OCI-LY1 (cell line): ENCODE measurements around the gene ADGRL2.

Experiments used
- H2AFZ ChIP-seq: fragments of 200-600 bp; sonication (generic), shearing (Covaris generic); 2 replicates; pipeline ENCODE4 v1.6.0; 2014; ENCODE audit warnings: antibody characterized with exemption, mild to moderate bottlenecking, low read length
- H3F3A ChIP-seq: fragments of 200-600 bp; sonication (generic), shearing (Covaris generic); 2 replicates; pipeline ENCODE4 v1.6.0; 2014; ENCODE audit warnings: mild to moderate bottlenecking, antibody characterized with exemption, low read length, moderate library complexity; ENCODE audit not compliant: insufficient read depth
- H3K27ac ChIP-seq: fragments of 200-600 bp; sonication (generic); 2 replicates; pipeline ENCODE4 v1.5.1; 2014; ENCODE audit warnings: low read length, mixed run types, mild to moderate bottlenecking, low read depth; ENCODE audit not compliant: poor library complexity, severe bottlenecking
- H3K27me3 ChIP-seq: fragments of 200-600 bp; sonication (generic); 2 replicates; pipeline ENCODE4 v1.6.0; 2014; ENCODE audit warnings: antibody characterized with exemption, mild to moderate bottlenecking, low read length, moderate library complexity; ENCODE audit not compliant: insufficient read depth
- H3K36me3 ChIP-seq: fragments of 200-600 bp; sonication (generic); 2 replicates; pipeline ENCODE4 v1.6.1; 2014; ENCODE audit warnings: mild to moderate bottlenecking, antibody characterized with exemption, low read length, moderate library complexity, mixed read lengths; ENCODE audit not compliant: insufficient read depth
- H3K4me1 ChIP-seq: fragments of 200-600 bp; sonication (generic); 2 replicates; pipeline ENCODE4 v1.5.1; 2014; ENCODE audit warnings: mild to moderate bottlenecking, low read length, moderate library complexity; ENCODE audit not compliant: insufficient read depth, severe bottlenecking
- H3K4me2 ChIP-seq: fragments of 200-600 bp; sonication (generic), shearing (Covaris generic); 2 replicates; pipeline ENCODE4 v1.6.1; 2014; ENCODE audit warnings: low read length
- H3K4me3 ChIP-seq: fragments of 200-600 bp; sonication (generic); 2 replicates; pipeline ENCODE4 v1.5.1; 2014; ENCODE audit warnings: low read length, low read depth, mild to moderate bottlenecking, mixed read lengths; ENCODE audit not compliant: poor library complexity, severe bottlenecking
- H3K79me2 ChIP-seq: fragments of 200-600 bp; shearing (Covaris generic); 2 replicates; pipeline ENCODE4 v1.6.1; 2016; ENCODE audit warnings: mixed run types, low read length, mixed read lengths; ENCODE audit not compliant: insufficient read depth
- H3K9ac ChIP-seq: fragments of 200-600 bp; sonication (generic), shearing (Covaris generic); 2 replicates; pipeline ENCODE4 v1.6.1; 2014; ENCODE audit warnings: mild to moderate bottlenecking, low read length, mixed read lengths
- H3K9me2 ChIP-seq: fragments of 200-600 bp; sonication (generic), shearing (Covaris generic); 2 replicates; pipeline ENCODE4 v1.6.1; 2014; ENCODE audit warnings: low read depth, mild to moderate bottlenecking, low read length, mixed read lengths
- H3K9me3 ChIP-seq: fragments of 200-600 bp; shearing (Covaris generic); 2 replicates; pipeline ENCODE4 v1.6.1; 2014; ENCODE audit warnings: low read length, mixed read lengths
- H4K20me1 ChIP-seq: fragments of 200-600 bp; sonication (generic), shearing (Covaris generic); 2 replicates; pipeline ENCODE4 v1.6.0; 2016; ENCODE audit warnings: mild to moderate bottlenecking, low read length; ENCODE audit not compliant: insufficient read depth
- CTCF ChIP-seq: fragments of 200-600 bp; sonication (generic), shearing (Covaris generic); IDR thresholded peaks from 2 replicates; pipeline ENCODE4 v1.5.1; 2017; ENCODE audit warnings: mild to moderate bottlenecking, antibody characterized with exemption, low read length, moderate library complexity, mixed read lengths
- EZH2 ChIP-seq: fragments of 200-600 bp; sonication (generic), shearing (Covaris generic); IDR thresholded peaks from 2 replicates; pipeline ENCODE4 v1.8.0; 2017; ENCODE audit warnings: borderline replicate concordance, mixed run types, mild to moderate bottlenecking, antibody characterized with exemption, low read length, moderate library complexity, mixed read lengths

The ADGRL2 gene

GRCh38 chr1:81999364-81999763 is 198.6 kb downstream of the ADGRL2 start:
- TF ChIP-seq CTCF (no peak), EZH2 (no peak)
- no peak overlapping the region for H3K4me3 ChIP-seq
- no peaks in the 10 kb centered on the region for H3K36me3 ChIP-seq
- no peaks in the 10 kb centered on the region for H4K20me1 ChIP-seq
- H3K4me1 ChIP-seq: no peaks in the 10 kb centered on the region
- no peaks in the 10 kb centered on the region for H3K9me2 ChIP-seq
- no peaks in the 10 kb centered on the region for H3K27me3 ChIP-seq
- no peaks in the 10 kb centered on the region for H3K9me3 ChIP-seq
- H3F3A ChIP-seq: no peaks in the 10 kb centered on the region
- H3K27ac ChIP-seq: no peak overlapping the region
- no peak overlapping the region for H2AFZ ChIP-seq
- no peaks in the 10 kb centered on the region for H3K79me2 ChIP-seq
- H3K9ac ChIP-seq: no peak overlapping the region
- H3K4me2 ChIP-seq: no peak overlapping the region

GRCh38 chr1:82000221-82000620 is 199.5 kb downstream of the ADGRL2 start:
- Histone ChIP-seq H3K27ac (no peak overlapping the region), H3K4me2 (no peak overlapping the region), H4K20me1 (no peaks in the 10 kb centered on the region), H3K4me3 (no peak overlapping the region), H3K79me2 (no peaks in the 10 kb centered on the region), H2AFZ (no peak overlapping the region), H3K9me2 (no peaks in the 10 kb centered on the region), H3K9ac (no peak overlapping the region), H3F3A (no peaks in the 10 kb centered on the region), H3K27me3 (no peaks in the 10 kb centered on the region), H3K36me3 (no peaks in the 10 kb centered on the region), H3K4me1 (no peaks in the 10 kb centered on the region), H3K9me3 (no peaks in the 10 kb centered on the region)
- TF ChIP-seq CTCF (no peak), EZH2 (no peak)

GRCh38 chr1:82001345-82001744 is 200.6 kb downstream of the ADGRL2 start:
- no peaks in the 10 kb centered on the region for H3K9me2 ChIP-seq
- H3K27ac ChIP-seq: no peak overlapping the region
- H3K79me2 ChIP-seq: no peaks in the 10 kb centered on the region
- H3K4me1 ChIP-seq: no peaks in the 10 kb centered on the region
- H4K20me1 ChIP-seq: no peaks in the 10 kb centered on the region
- no peaks in the 10 kb centered on the region for H3K27me3 ChIP-seq
- no peak overlapping the region for H3K4me2 ChIP-seq
- no peak overlapping the region for H3K9ac ChIP-seq
- TF ChIP-seq EZH2 (no peak), CTCF (no peak)
- H3K36me3 ChIP-seq: no peaks in the 10 kb centered on the region
- H2AFZ ChIP-seq: no peak overlapping the region
- H3K4me3 ChIP-seq: no peak overlapping the region
- H3K9me3 ChIP-seq: no peaks in the 10 kb centered on the region
- no peaks in the 10 kb centered on the region for H3F3A ChIP-seq
